Aorta (tissue), 5 donors: Measurements from ENCODE around the gene RHBDD2. TPM values are rescaled to one million over a fixed set of nuclear protein-coding genes. Genes with fewer than 3 reads are reported as not detected.
"Not testable (repeated sequence)": the region's sequence is repeated elsewhere in the genome, so short reads cannot be mapped to it uniquely, and the experiment has no call there.

Source experiments
- ATAC-seq: fragments of 200-7000 bp; cut with Tn5 transposase; one replicate; pipeline ENCODE4 v1.9.1; 2022; ENCODE audit warnings: moderate library complexity; ENCODE audit not compliant: low FRiP score
- DNase-seq, 2 donors: peaks; one replicate each; pipeline ENCODE4 v3.0.0-alpha.2; 2020
- H3K27ac ChIP-seq, 2 donors: one replicate each; pipeline ENCODE4 v1.5.1; 2013; ENCODE audit warnings: low read length in 2 of 2, mild to moderate bottlenecking in 2 of 2, moderate library complexity in 2 of 2, control low read depth in 1 of 2, inconsistent platforms in 1 of 2, low read depth in 1 of 2
- H3K27me3 ChIP-seq, 2 donors: one replicate each; pipeline ENCODE4 v1.6.1; 2013; ENCODE audit warnings: control low read depth in 1 of 2, low read length in 1 of 2, mild to moderate bottlenecking in 1 of 2, moderate library complexity in 1 of 2; ENCODE audit not compliant: insufficient read depth in 2 of 2, control insufficient read depth in 1 of 2
- H3K36me3 ChIP-seq, 2 donors: one replicate each; pipeline ENCODE4 v1.6.1; 2013; ENCODE audit warnings: control low read depth in 1 of 2, low read length in 1 of 2, mild to moderate bottlenecking in 1 of 2; ENCODE audit not compliant: insufficient read depth in 2 of 2, control insufficient read depth in 1 of 2
- H3K4me1 ChIP-seq, 2 donors: one replicate each; pipeline ENCODE4 v1.6.1; 2013; ENCODE audit warnings: low read length in 2 of 2, control low read depth in 1 of 2, mild to moderate bottlenecking in 1 of 2, moderate library complexity in 1 of 2; ENCODE audit not compliant: insufficient read depth in 2 of 2, control insufficient read depth in 1 of 2
- H3K4me3 ChIP-seq, 2 donors: one replicate each; pipeline ENCODE4 v1.5.1; 2013; ENCODE audit warnings: low read length in 2 of 2, control low read depth in 1 of 2, mild to moderate bottlenecking in 1 of 2
- H3K9me3 ChIP-seq: one replicate; pipeline ENCODE4 v1.6.1; 2013; ENCODE audit warnings: mild to moderate bottlenecking, low read length; ENCODE audit not compliant: control insufficient read depth
- WGBS, 2 donors: extraction: QIAGEN DNeasy Blood & Tissue Kit; methylation state at CpG; one replicate each; pipeline ENCODE4 v1.1.7; 2013; 5-methylcytosine and 5-hydroxymethylcytosine counted together
- intact Hi-C, 2 donors: fragments of 100-400 bp; cut with DNase I; formaldehyde crosslinking; loops; one replicate each; pipeline versions ENCODE4 v1.14.2 to v1.15.0; 2022
- long read RNA-seq, 2 donors: library from polyadenylated mRNA; unstranded; transcript quantifications; one replicate each; pipeline ENCODE4 v2.0.0, GENCODE V29; 2020 to 2021
- polyA plus RNA-seq, 2 donors: library from polyadenylated mRNA; stranded (reverse); fragments of 200-250 nt; gene quantifications; one replicate each; pipeline ENCODE4 v1.2.3, GENCODE V29; 2013
- total RNA-seq, 2 donors: library from RNA; stranded (reverse); fragmentation: NEBNext Ultra II Directional; extraction: Animal tissue kit (Norgen Biotek cat#: 25700); gene quantifications; one replicate each; pipeline ENCODE4 v1.2.1, GENCODE V29; 2021
- donor health status: healthy with polysubstance abuse.
- donor health status: Bipolar disorder and iron deficiency.
- donor health status: DM: no; HTN: no; CAD: no.
- donor health status: DM: no; HTN: no; CAD: no.
- donor health status: DM: yes; HTN: yes; CAD: no.

RHBDD2 gene
- 10 to 100 TPM; 31.1 to 40.1 TPM for total RNA-seq
- 10 to 100 TPM; 23.9 to 71.3 TPM for polyA plus RNA-seq
- long read RNA-seq, donor 1, transcript RHBDD2-202 (5 exons, 1,878 nt): minor isoform, 13 of 68 reads
- long read RNA-seq, donor 1, transcript RHBDD2-201 (4 exons, 1,802 nt): major isoform, 39 of 68 reads
- long read RNA-seq, donor 1, partial matches to known transcripts: 6 of 68 reads
- long read RNA-seq, donor 1, other reads (novel, unspliced or antisense): 6 of 68 reads
- long read RNA-seq, donor 2, transcript RHBDD2-201 (4 exons, 1,802 nt): major isoform, 11 of 21 reads
- long read RNA-seq, donor 2, partial matches to known transcripts: 2 of 21 reads
- long read RNA-seq, donor 2, other reads (novel, unspliced or antisense): 3 of 21 reads

- Histone ChIP-seq H3K9me3 (no peaks in the 10 kb centered on the region), H3K4me1 (no peaks in the 10 kb centered on the region), H3K27ac (peak within 1 kb of the TSS in 1 of 2 donors; percentile 67), H3K36me3 (peaks cover 0 to 3% of the 10 kb centered on the region in 2 donors), H3K4me3 (peak within 1 kb of the TSS; percentile 70 to 77), H3K27me3 (no peaks in the 10 kb centered on the region)
- intact Hi-C loops: loop anchor here in 1 of 2 donors (5.0 kb wide), 1 partner anchor 118 kb away; no protein-coding TSS in a partner anchor
- WGBS, 2 donors: 1% methylated on average over 52 to 65 of the region's 65 CpGs
- ATAC-seq (peak; percentile 99), DNase-seq (peak; percentile 98)
Measured at GRCh38 chr7:75878769-75879611, at the start of gene RHBDD2. Gene RHBDD2, plus strand, starts transcription at chr7:75879034. Its CDS starts 49 bp downstream, at chr7:75879083.

DNA sequence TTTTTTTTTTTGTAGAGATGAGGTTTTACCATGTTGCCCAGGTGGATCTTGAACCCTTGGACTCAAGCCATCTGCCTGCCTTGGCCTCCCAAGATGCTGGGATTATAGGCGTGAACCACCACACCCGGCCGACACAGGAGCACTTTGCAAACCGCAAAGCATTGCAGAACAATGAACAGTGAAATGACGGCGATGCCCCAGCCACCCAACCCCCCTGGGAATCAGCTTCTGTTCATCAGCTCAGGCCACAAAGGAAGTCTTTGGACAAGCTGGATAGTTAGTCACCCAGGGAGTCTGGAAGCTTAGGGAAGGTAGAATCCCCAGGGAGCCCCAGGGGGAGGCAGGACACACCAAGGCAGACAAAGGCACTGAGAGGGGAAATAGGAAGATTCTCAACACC lies 49.2 kb upstream of the RHBDD2 start:
- ATAC-seq, H3K4me3 ChIP-seq, H3K36me3 ChIP-seq, H3K27ac ChIP-seq, H3K4me1 ChIP-seq, H3K9me3 ChIP-seq, intact Hi-C loops, H3K27me3 ChIP-seq, DNase-seq: not testable (repeated sequence)
- 72 to 75% methylated on average over 6 of the region's 6 CpGs for WGBS, 2 donors

DNA sequence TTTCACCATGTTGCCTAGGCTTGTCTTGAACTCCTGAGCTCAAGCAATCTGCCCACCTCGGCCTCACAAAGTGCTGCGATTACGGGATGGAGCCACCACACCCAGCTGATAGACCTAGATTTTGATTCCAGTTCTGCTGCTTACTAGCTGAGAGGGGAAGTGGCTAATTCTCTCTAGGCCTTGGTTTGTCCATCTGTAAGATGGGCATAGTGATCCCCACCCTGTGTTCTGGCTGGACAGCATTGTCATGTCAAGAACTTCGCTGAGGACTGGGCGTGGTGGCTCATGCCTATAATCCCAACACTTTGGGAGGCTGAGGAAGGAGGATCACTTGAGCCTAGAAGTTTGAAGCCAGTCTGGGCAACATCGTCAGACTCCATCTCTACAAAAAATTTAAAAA lies 47.9 kb upstream of the RHBDD2 start:
- Histone ChIP-seq H3K9me3 (no peaks in the 10 kb centered on the region), H3K4me1 (no peaks in the 10 kb centered on the region), H3K36me3 (no peaks in the 10 kb centered on the region), H3K4me3 (no peak overlapping the region), H3K27ac (no peak overlapping the region), H3K27me3 (no peaks in the 10 kb centered on the region)
- intact Hi-C loops: no loop called here
- ATAC-seq (no peak), DNase-seq (no peak)
- 90 to 94% methylated on average over 6 of the region's 6 CpGs for WGBS, 2 donors

- H3K4me3 ChIP-seq, DNase-seq, H3K27ac ChIP-seq, intact Hi-C loops, H3K27me3 ChIP-seq, H3K9me3 ChIP-seq, H3K36me3 ChIP-seq, ATAC-seq, H3K4me1 ChIP-seq: not testable (repeated sequence)
- WGBS, 2 donors: 80 to 81% methylated on average over 6 of the region's 6 CpGs
Measured at GRCh38 chr7:75833662-75834061, 45.2 kb upstream of the RHBDD2 start.

DNA sequence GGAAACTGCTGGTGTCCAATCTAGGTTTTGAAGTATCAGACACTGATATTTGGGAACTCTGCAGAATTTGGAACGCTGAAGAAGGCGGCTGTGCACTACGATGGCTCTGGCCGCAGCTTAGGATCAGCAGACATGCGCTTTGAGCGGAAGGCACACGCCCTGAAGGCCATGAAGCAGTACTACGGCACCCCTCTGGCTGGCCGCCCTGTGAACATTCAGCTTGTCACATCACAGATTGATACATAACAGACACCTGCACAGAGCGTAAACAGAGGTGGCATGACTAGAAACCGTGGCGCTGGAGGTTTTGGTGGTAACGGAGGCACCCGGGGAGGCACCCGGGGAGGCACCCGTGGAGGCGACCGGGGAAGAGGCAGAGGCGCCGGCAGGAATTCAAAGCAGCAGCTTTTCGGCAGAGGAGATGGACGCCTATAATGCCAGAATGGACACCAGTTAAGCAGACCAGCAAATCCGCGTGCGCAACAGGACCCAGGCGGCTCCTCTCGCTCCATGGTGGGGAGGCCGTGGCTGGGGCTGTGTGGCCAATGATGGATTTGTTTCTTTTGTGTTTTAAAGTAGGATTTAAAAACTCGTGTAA lies 43.0 kb upstream of the RHBDD2 start:
- no peak for ATAC-seq
- no peaks in the 10 kb centered on the region for H3K36me3 ChIP-seq
- 82 to 88% methylated on average over 29 of the region's 29 CpGs for WGBS, 2 donors
- no peak overlapping the region for H3K4me3 ChIP-seq
- H3K27me3 ChIP-seq: no peaks in the 10 kb centered on the region
- H3K27ac ChIP-seq: no peak overlapping the region
- no peaks in the 10 kb centered on the region for H3K4me1 ChIP-seq
- intact Hi-C loops: no loop called here
- no peaks in the 10 kb centered on the region for H3K9me3 ChIP-seq
- DNase-seq: no peak

DNA sequence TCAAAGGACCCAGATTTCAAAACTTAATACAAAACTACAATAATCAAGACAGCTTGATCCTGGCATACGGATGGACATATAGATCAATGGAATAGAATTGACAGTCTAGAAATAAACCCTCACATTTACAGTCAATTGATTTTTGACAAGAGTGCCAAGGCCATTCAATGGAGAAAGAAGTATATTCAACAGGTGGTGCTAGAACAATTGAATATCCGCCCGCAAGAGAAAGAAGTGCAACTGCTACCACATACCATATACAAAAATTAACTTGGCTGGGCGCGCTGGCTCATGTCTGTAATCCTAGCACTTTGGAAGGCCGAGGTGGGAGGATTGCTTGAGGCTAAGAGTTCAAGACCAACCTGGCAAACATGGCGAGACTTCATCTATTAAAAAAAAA lies 42.0 kb upstream of the RHBDD2 start:
- intact Hi-C loops: no loop called here
- no peaks in the 10 kb centered on the region for H3K27me3 ChIP-seq
- 88 to 94% methylated on average over 7 of the region's 7 CpGs for WGBS, 2 donors
- no peaks in the 10 kb centered on the region for H3K4me1 ChIP-seq
- no peaks in the 10 kb centered on the region for H3K9me3 ChIP-seq
- ATAC-seq (no peak), DNase-seq (no peak)
- no peak overlapping the region for H3K27ac ChIP-seq
- no peaks in the 10 kb centered on the region for H3K36me3 ChIP-seq
- H3K4me3 ChIP-seq: no peak overlapping the region

GRCh38 chr7:75838281-75838930 lies 40.4 kb upstream of the RHBDD2 start:
- H3K9me3 ChIP-seq: not testable (repeated sequence)

GRCh38 chr7:75840029-75840428 lies 38.8 kb upstream of the RHBDD2 start:
- Histone ChIP-seq H3K27ac (no peak overlapping the region), H3K36me3 (no peaks in the 10 kb centered on the region), H3K4me3 (no peak overlapping the region), H3K9me3 (no peaks in the 10 kb centered on the region), H3K4me1 (no peaks in the 10 kb centered on the region), H3K27me3 (no peaks in the 10 kb centered on the region)
- 94 to 99% methylated on average over 3 of the region's 3 CpGs for WGBS, 2 donors
- DNase-seq (no peak), ATAC-seq (no peak)
- intact Hi-C loops: no loop called here

More at GRCh38 chr7:75838281-75838930, 40.4 kb upstream of the RHBDD2 start:
- ATAC-seq, H3K27me3 ChIP-seq, H3K4me1 ChIP-seq, intact Hi-C loops, H3K36me3 ChIP-seq, H3K4me3 ChIP-seq, H3K27ac ChIP-seq, DNase-seq: not testable (repeated sequence)
- WGBS, 2 donors: 82 to 83% methylated on average over 14 of the region's 14 CpGs
